PC-3 (cell line): Measurements from ENCODE around the gene RC3H2. TPM values are rescaled to one million over a fixed set of nuclear protein-coding genes. Genes with fewer than 3 reads are reported as not detected.
A peak's percentile ranks its signal among the peaks of the same experiment; 100 is the strongest.

Experiments
- ATAC-seq: fragments of 200-7000 bp; cut with Tn5 transposase; 2 replicates; pipeline ENCODE4 v1.9.1; 2020; ENCODE audit warnings: mild to moderate bottlenecking, moderate library complexity
- BruUV-seq: library from RNA; stranded (reverse); fragments of 400-500 nt; replicated peaks from 2 replicates; lab custom pipeline; 2021; lab: Mats Ljungman, UMichigan
- CTCF ChIA-PET: fragments of 300-600 bp; sonication (Branson Sonifier 250); formaldehyde crosslinking; loops from one replicate; lab custom pipeline; 2022; ENCODE audit warnings: antibody characterized with exemption; lab: Charles Lee
- POLR2A ChIA-PET: fragments of 300-600 bp; sonication (Branson Sonifier 250); formaldehyde crosslinking; loops from one replicate; lab custom pipeline; 2022; ENCODE audit warnings: antibody characterized with exemption; ENCODE audit not compliant: unreplicated experiment; lab: Charles Lee
- DNase-seq: peaks from one replicate; pipeline ENCODE4 v3.0.0-alpha.2; 2015
- H2AFZ ChIP-seq: fragments of 300-600 bp; sonication (generic); 2 replicates; pipeline ENCODE4 v1.6.0; 2016; ENCODE audit warnings: antibody characterized with exemption, low read length
- H3F3A ChIP-seq: fragments of 300-600 bp; sonication (generic); one replicate; pipeline ENCODE4 v1.6.0; 2017; ENCODE audit warnings: antibody characterized with exemption, low read length, control low read depth, mild to moderate bottlenecking; ENCODE audit not compliant: unreplicated experiment
- H3K27ac ChIP-seq: fragments of 300-600 bp; sonication (generic); 2 replicates; pipeline ENCODE4 v1.5.1; 2016; ENCODE audit warnings: mild to moderate bottlenecking, low read length
- H3K27me3 ChIP-seq: fragments of 300-600 bp; sonication (generic); 2 replicates; pipeline ENCODE4 v1.6.1; 2016; ENCODE audit warnings: low read length, mixed read lengths
- H3K36me3 ChIP-seq: fragments of 300-600 bp; sonication (generic); 2 replicates; pipeline ENCODE4 v1.6.1; 2016; ENCODE audit warnings: low read depth, mixed run types, low read length, mixed read lengths
- H3K4me1 ChIP-seq: fragments of 300-600 bp; sonication (generic); 2 replicates; pipeline ENCODE4 v1.5.1; 2016; ENCODE audit warnings: low read length; ENCODE audit not compliant: insufficient read depth
- H3K4me2 ChIP-seq: fragments of 300-600 bp; sonication (generic); 2 replicates; pipeline ENCODE4 v1.6.0; 2016; ENCODE audit warnings: low read length
- H3K4me3 ChIP-seq: fragments of 300-600 bp; sonication (generic); 2 replicates; pipeline ENCODE4 v1.5.1; 2016; ENCODE audit warnings: mild to moderate bottlenecking, low read length, mixed read lengths
- H3K79me2 ChIP-seq: fragments of 300-600 bp; sonication (generic); 2 replicates; pipeline ENCODE4 v1.6.1; 2017; ENCODE audit warnings: low read length, mixed read lengths
- H3K9ac ChIP-seq: fragments of 300-600 bp; sonication (generic); 2 replicates; pipeline ENCODE4 v1.6.0; 2016; ENCODE audit warnings: mild to moderate bottlenecking, low read length
- H3K9me2 ChIP-seq: fragments of 300-600 bp; sonication (generic); replicated peaks from 2 replicates; pipeline ENCODE4 v1.6.1; 2016; ENCODE audit warnings: mixed run types, low read length, mixed read lengths
- H3K9me3 ChIP-seq: fragments of 300-600 bp; sonication (generic); 2 replicates; pipeline ENCODE4 v1.6.1; 2016; ENCODE audit warnings: low read length, mixed read lengths
- H4K20me1 ChIP-seq: fragments of 300-600 bp; sonication (generic); 2 replicates; pipeline ENCODE4 v1.6.1; 2016; ENCODE audit warnings: low read length, mixed read lengths
- EZH2 ChIP-seq: fragments of 300-600 bp; sonication (generic); IDR thresholded peaks from one replicate; pipeline ENCODE4 v1.6.1; 2017; ENCODE audit warnings: antibody characterized with exemption, mild to moderate bottlenecking, low read length; ENCODE audit not compliant: unreplicated experiment
- EZH2phosphoT487 ChIP-seq: fragments of 300-600 bp; sonication (generic); IDR thresholded peaks from 2 replicates; pipeline ENCODE4 v1.6.1; 2018; ENCODE audit warnings: mild to moderate bottlenecking, antibody characterized with exemption, low read length, borderline replicate concordance
- intact Hi-C: fragments of 100-400 bp; cut with micrococcal nuclease; formaldehyde crosslinking; loops from 2 replicates; pipeline ENCODE4 v1.9.0; 2023
- total RNA-seq: library from RNA; depleted of rRNA; stranded (reverse); fragments of >200 nt; gene quantifications from 2 replicates; pipeline ENCODE4 v1.2.3, GENCODE V29; 2014
- TF ChIP-seq, protein P1 (sequence below): fragments of 300-600 bp; sonication (generic); conservative IDR thresholded peaks from 2 replicates; pipeline ENCODE4 v1.5.1; 2017; ENCODE audit warnings: antibody characterized with exemption, low read depth, mild to moderate bottlenecking, low read length

RC3H2 gene
- total RNA-seq, 1 experiment from 2014 or later = 23.0 TPM

DNA sequence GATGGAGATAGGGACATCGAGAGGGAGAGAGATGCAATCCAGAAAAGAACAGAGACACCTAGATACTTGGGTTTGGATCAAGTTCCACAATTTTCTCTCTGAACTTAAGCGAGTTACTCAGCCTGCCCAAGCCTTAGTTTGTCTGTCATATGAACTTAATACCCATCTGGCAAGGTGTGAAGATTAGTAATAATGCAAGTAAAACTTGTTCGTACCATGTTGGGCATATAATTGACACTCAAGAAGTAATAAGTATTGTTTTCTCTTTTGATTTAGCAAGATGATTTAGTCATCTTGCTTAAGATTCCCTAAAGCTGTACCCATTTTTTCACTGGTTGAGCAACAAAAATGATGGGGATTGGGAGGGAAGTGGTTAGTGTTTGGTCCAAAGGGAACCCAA lies 43.2 kb upstream of the RC3H2 start:
- H3K9me2 ChIP-seq = no peaks in the 10 kb centered on the region
- TF ChIP-seq EZH2phosphoT487 (no peak), EZH2 (no peak)
- TF ChIP-seq, protein P1, sequence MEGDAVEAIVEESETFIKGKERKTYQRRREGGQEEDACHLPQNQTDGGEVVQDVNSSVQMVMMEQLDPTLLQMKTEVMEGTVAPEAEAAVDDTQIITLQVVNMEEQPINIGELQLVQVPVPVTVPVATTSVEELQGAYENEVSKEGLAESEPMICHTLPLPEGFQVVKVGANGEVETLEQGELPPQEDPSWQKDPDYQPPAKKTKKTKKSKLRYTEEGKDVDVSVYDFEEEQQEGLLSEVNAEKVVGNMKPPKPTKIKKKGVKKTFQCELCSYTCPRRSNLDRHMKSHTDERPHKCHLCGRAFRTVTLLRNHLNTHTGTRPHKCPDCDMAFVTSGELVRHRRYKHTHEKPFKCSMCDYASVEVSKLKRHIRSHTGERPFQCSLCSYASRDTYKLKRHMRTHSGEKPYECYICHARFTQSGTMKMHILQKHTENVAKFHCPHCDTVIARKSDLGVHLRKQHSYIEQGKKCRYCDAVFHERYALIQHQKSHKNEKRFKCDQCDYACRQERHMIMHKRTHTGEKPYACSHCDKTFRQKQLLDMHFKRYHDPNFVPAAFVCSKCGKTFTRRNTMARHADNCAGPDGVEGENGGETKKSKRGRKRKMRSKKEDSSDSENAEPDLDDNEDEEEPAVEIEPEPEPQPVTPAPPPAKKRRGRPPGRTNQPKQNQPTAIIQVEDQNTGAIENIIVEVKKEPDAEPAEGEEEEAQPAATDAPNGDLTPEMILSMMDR = no peak
- no peak overlapping the region for H2AFZ ChIP-seq
- intact Hi-C loops = no loop called here
- H3K27me3 ChIP-seq = no peaks in the 10 kb centered on the region
- H3K4me1 ChIP-seq = peaks cover 19% of the 10 kb centered on the region
- H4K20me1 ChIP-seq = no peaks in the 10 kb centered on the region
- BruUV-seq = TSS peak; percentile 4
- H3F3A ChIP-seq = no peaks in the 10 kb centered on the region
- H3K9ac ChIP-seq = no peak overlapping the region
- H3K4me3 ChIP-seq = peak overlapping the region; percentile 41; the same call in 1 of the 2 replicates
- H3K79me2 ChIP-seq = peaks cover 96% of the 10 kb centered on the region
- peak overlapping the region; percentile 81 for H3K27ac ChIP-seq
- ATAC-seq (no peak), DNase-seq (no peak)
- peak overlapping the region; percentile 74 for H3K4me2 ChIP-seq
- H3K9me3 ChIP-seq = no peaks in the 10 kb centered on the region
- POLR2A ChIA-PET = interaction anchor here (0.6 kb wide), 1 partner anchor 25 kb away, joined by 5 read pairs; no protein-coding TSS in a partner anchor
- H3K36me3 ChIP-seq = no peaks in the 10 kb centered on the region
- CTCF ChIA-PET = no interaction called here

DNA sequence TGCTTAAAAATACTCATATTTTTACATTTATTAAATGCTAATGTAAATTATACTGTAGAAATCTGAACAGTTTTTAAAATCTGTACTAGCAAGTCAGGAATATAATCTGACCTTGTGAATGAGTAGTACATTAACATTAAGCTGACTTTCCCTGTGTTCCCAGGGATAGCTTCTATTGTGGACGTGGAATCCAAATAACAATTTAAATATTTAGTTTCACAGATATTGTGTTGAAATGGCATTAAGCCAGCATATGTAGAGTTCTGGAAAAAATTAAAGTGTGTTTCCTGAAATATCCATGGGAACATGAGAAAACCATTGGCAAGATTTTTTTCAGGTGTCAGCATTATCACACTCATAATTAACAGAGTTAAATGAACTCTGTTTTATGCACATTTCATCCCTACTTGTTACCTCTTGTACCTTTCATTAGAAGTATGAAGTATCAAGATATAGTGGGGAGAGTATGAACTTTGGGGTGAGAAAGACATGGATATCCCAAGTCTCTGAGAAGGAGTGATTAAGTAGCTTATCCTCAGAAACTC lies 41.4 kb upstream of the RC3H2 start:
- Histone ChIP-seq H2AFZ (no peak overlapping the region), H3K36me3 (no peaks in the 10 kb centered on the region), H3F3A (no peaks in the 10 kb centered on the region), H3K4me2 (peak overlapping the region; percentile 74; the same call in 1 of the 2 replicates), H3K9me2 (no peaks in the 10 kb centered on the region), H3K9me3 (no peaks in the 10 kb centered on the region), H3K27ac (peak overlapping the region; percentile 81), H3K4me3 (no peak overlapping the region), H3K4me1 (peaks cover 19% of the 10 kb centered on the region), H3K27me3 (no peaks in the 10 kb centered on the region), H3K9ac (no peak overlapping the region), H3K79me2 (peaks cover 100% of the 10 kb centered on the region), H4K20me1 (no peaks in the 10 kb centered on the region; the same call in 1 of the 2 replicates)
- no TSS peak for BruUV-seq
- DNase-seq = no peak
- no peak for ATAC-seq
- ChIA-PET CTCF (no interaction called here), POLR2A (no interaction called here)
- TF ChIP-seq EZH2phosphoT487 (no peak), EZH2 (no peak)
- TF ChIP-seq, protein P1 = no peak
- intact Hi-C loops = no loop called here
